ENCODE results near the gene TMEM63A. TPM values are rescaled to one million over a fixed set of nuclear protein-coding genes. Genes with fewer than 3 reads are reported as not detected.

The TMEM63A gene
- polyA plus RNA-seq, 1 experiment: 41.8 TPM

DNA sequence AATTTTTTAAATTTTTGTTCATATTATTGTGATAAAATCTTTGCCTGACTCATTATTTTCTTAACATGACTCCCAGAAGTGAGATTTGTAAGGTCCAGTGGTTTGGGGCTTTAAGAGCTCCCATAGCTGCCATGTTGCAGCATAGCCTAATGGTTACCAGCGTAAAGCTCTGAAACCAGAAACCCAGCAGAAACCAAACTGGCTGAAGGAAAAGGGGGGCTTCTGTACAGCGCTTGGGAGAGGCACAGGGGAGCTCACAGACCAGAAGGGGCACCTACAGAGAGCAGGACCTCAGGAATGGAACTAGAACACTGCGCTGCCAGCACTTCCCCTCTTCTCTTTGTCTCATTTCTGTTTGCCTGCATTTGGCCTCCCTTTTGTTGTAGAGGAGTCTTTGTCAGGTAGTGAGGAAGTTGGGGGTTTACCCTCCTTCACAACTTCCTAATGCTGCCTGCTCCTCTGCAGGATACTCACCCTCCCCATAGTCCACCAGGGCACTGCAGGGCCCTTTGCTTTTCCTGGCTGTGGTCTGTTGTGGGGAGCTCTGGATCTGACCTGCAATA, 44.5 kb upstream of the TMEM63A start:
- H3K36me3 ChIP-seq (ENCODE audit: control insufficient read depth, insufficient read depth, low read length): peaks cover 7% of the 10 kb centered on the region
- no peak for DNase-seq (ENCODE audit: low read depth)
- TF ChIP-seq CTCF (IDR thresholded peaks at IDR 0.05; ENCODE audit: insufficient read depth, low read depth, low read length): no peak
- H3K27me3 ChIP-seq (ENCODE audit: control insufficient read depth, insufficient read depth, low read length): no peaks in the 10 kb centered on the region
- no peak overlapping the region for H3K4me3 ChIP-seq (ENCODE audit: low read depth, low read length)
- ChIA-PET POLR2A (no interaction called here), CTCF (interaction anchor here (1.0 to 1.1 kb wide), 2 partner anchors 15 to 48 kb away, joined by 3 read pairs; no protein-coding TSS in a partner anchor)

DNA sequence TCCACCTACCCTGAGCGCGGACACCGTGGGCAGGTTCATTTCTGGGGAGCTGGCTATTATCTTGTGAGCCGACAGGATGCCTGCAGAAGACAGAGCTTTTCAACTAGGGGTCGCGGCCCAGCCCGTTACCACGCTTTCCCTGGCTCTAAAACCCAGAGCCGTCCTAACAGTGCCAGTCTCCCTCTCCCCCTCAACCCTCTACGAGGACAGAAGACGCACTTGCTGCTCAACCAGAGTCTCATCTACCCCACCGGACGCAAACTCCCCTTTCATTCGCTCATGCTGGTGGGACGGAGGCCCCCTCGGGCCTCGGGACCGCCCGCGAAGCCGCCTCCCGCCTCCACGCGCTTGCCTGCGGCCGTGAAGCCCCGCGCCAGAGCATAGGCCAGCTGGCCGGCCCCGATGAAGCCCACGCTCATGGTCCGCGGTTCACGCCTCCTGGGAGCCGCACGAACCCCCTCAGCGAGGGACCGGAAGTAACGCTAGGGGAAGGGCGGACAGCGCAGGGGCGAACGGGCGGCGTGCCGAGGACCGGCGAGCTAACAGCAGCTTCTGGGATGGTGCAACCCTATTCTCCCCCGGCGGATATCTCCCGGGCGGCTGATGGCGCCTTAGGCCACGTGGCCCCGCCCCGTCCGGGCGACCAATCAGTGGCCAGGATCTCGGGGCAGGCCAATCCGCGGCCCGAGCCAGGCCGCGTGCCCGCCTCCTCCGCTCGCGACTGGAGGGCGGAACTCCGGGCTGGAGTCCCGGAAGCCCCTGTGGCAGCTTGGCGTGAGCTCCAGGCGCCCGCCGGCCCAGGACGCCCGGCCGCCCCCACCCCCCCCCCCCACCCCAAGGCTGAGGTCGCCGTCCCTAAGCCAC, 41.7 kb upstream of the TMEM63A start, which contains the start of gene PYCR2:
Gene PYCR2 (minus strand): TSS at position 559 of the 864 bp plus-strand sequence. CDS start 140 bp downstream, at position 419.
- DNase-seq (ENCODE audit: low read depth): peak; percentile 74
- no peak for TF ChIP-seq CTCF (IDR thresholded peaks at IDR 0.05; ENCODE audit: insufficient read depth, low read depth, low read length)
- ChIA-PET POLR2A (interaction anchor here (0.6 kb wide), 2 partner anchors 71 to 495 kb away, joined by 3 read pairs; no protein-coding TSS in a partner anchor), CTCF (interaction anchor here (0.8 to 2.8 kb wide), 3 partner anchors 13 to 449 kb away, joined by 3 to 8 read pairs (median 4); no protein-coding TSS in a partner anchor)
- Histone ChIP-seq H3K4me3 (ENCODE audit: low read depth, low read length) (peak within 1 kb of the TSS; percentile 78), H3K27me3 (ENCODE audit: control insufficient read depth, insufficient read depth, low read length) (no peaks in the 10 kb centered on the region), H3K36me3 (ENCODE audit: control insufficient read depth, insufficient read depth, low read length) (peaks cover 10% of the 10 kb centered on the region)

- Histone ChIP-seq H3K27me3 (ENCODE audit: control insufficient read depth, insufficient read depth, low read length) (no peaks in the 10 kb centered on the region), H3K4me3 (ENCODE audit: low read depth, low read length) (peak overlapping the region; percentile 78), H3K36me3 (ENCODE audit: control insufficient read depth, insufficient read depth, low read length) (peaks cover 10% of the 10 kb centered on the region)
- ChIA-PET CTCF (interaction anchor here (1.7 to 2.8 kb wide), 2 partner anchors 12 to 449 kb away, joined by 4 to 8 read pairs; no protein-coding TSS in a partner anchor), POLR2A (no interaction called here)
- no peak for TF ChIP-seq CTCF (IDR thresholded peaks at IDR 0.05; ENCODE audit: insufficient read depth, low read depth, low read length)
- DNase-seq (ENCODE audit: low read depth): no peak
Measured at GRCh38 chr1:225923381-225923691, 41.2 kb upstream of the TMEM63A start.

- POLR2A ChIA-PET: no interaction called here
- CTCF ChIA-PET: interaction anchor here (0.6 to 2.8 kb wide), 4 partner anchors 11 to 447 kb away, joined by 3 to 8 read pairs (median 5); no protein-coding TSS in a partner anchor
- Histone ChIP-seq H3K4me3 (ENCODE audit: low read depth, low read length) (no peak overlapping the region), H3K36me3 (ENCODE audit: control insufficient read depth, insufficient read depth, low read length) (peaks cover 12% of the 10 kb centered on the region), H3K27me3 (ENCODE audit: control insufficient read depth, insufficient read depth, low read length) (no peaks in the 10 kb centered on the region)
- TF ChIP-seq CTCF (IDR thresholded peaks at IDR 0.05; ENCODE audit: insufficient read depth, low read depth, low read length): no peak
- DNase-seq (ENCODE audit: low read depth): no peak
Measured at GRCh38 chr1:225921734-225922709, 39.8 kb upstream of the TMEM63A start.
